ENCODE data around the gene MBIP. TPM values are rescaled to one million over a fixed set of nuclear protein-coding genes. Genes with fewer than 3 reads are reported as not detected.

MBIP gene
- 17.4 and 20.9 TPM in 2 replicates for total RNA-seq

GRCh38 chr14:36320200-36320896 lies at the start of gene MBIP:
Gene MBIP (minus strand): TSS chr14:36320637. CDS start chr14:36320588, 49 bp downstream.
- H3K9me3 ChIP-seq (ENCODE audit: low read depth, low read length), result no peaks in the 10 kb centered on the region
- peak within 1 kb of the TSS; percentile 97 for H3K4me3 ChIP-seq (ENCODE audit: insufficient read depth, low read length)
- peaks cover 27% of the 10 kb centered on the region for H3K4me1 ChIP-seq (ENCODE audit: insufficient read depth, low read length)
- H3K27me3 ChIP-seq (ENCODE audit: insufficient read depth, low read length), result peaks cover 12% of the 10 kb centered on the region
- H3K79me2 ChIP-seq (ENCODE audit: insufficient read depth, low read length), result peaks cover 48% of the 10 kb centered on the region
- TF ChIP-seq CTCF (IDR thresholded peaks at IDR 0.05; ENCODE audit: extremely low read depth, low read depth, low read length), result no peak
- peaks cover 17% of the 10 kb centered on the region for H4K20me1 ChIP-seq (ENCODE audit: insufficient read depth, low read length)
- peak within 1 kb of the TSS; percentile 98 for H2AFZ ChIP-seq (ENCODE audit: low read length)
- H3K27ac ChIP-seq (ENCODE audit: low read depth, low read length), result peak within 1 kb of the TSS; percentile 87
- DNase-seq (ENCODE audit: insufficient read length, low spot score, missing footprints), result peak; percentile 95
- no peaks in the 10 kb centered on the region for H3K36me3 ChIP-seq (ENCODE audit: insufficient read depth, low read length)
- H3K4me2 ChIP-seq (ENCODE audit: insufficient read depth, low read length), result peak within 1 kb of the TSS; percentile 99

- H3K9me3 ChIP-seq (ENCODE audit: low read depth, low read length), result no peaks in the 10 kb centered on the region
- H3K27me3 ChIP-seq (ENCODE audit: insufficient read depth, low read length), result no peaks in the 10 kb centered on the region
- H3K4me2 ChIP-seq (ENCODE audit: insufficient read depth, low read length), result no peak overlapping the region
- H3K36me3 ChIP-seq (ENCODE audit: insufficient read depth, low read length), result no peaks in the 10 kb centered on the region
- H4K20me1 ChIP-seq (ENCODE audit: insufficient read depth, low read length), result no peaks in the 10 kb centered on the region
- H3K4me3 ChIP-seq (ENCODE audit: insufficient read depth, low read length), result no peak overlapping the region
- H3K27ac ChIP-seq (ENCODE audit: low read depth, low read length), result no peak overlapping the region
- no peak for TF ChIP-seq CTCF (IDR thresholded peaks at IDR 0.05; ENCODE audit: extremely low read depth, low read depth, low read length)
- DNase-seq (ENCODE audit: insufficient read length, low spot score, missing footprints), result no peak
- no peak overlapping the region for H2AFZ ChIP-seq (ENCODE audit: low read length)
- no peaks in the 10 kb centered on the region for H3K79me2 ChIP-seq (ENCODE audit: insufficient read depth, low read length)
- H3K4me1 ChIP-seq (ENCODE audit: insufficient read depth, low read length), result no peaks in the 10 kb centered on the region
Measured at GRCh38 chr14:36367985-36368774, 47.7 kb upstream of the MBIP start.

- no peak for TF ChIP-seq CTCF (IDR thresholded peaks at IDR 0.05; ENCODE audit: extremely low read depth, low read depth, low read length)
- Histone ChIP-seq H3K27me3 (ENCODE audit: insufficient read depth, low read length) (no peaks in the 10 kb centered on the region), H3K4me2 (ENCODE audit: insufficient read depth, low read length) (no peak overlapping the region), H3K36me3 (ENCODE audit: insufficient read depth, low read length) (no peaks in the 10 kb centered on the region), H3K4me3 (ENCODE audit: insufficient read depth, low read length) (no peak overlapping the region), H3K4me1 (ENCODE audit: insufficient read depth, low read length) (no peaks in the 10 kb centered on the region), H4K20me1 (ENCODE audit: insufficient read depth, low read length) (no peaks in the 10 kb centered on the region), H3K27ac (ENCODE audit: low read depth, low read length) (no peak overlapping the region), H2AFZ (ENCODE audit: low read length) (no peak overlapping the region), H3K79me2 (ENCODE audit: insufficient read depth, low read length) (no peaks in the 10 kb centered on the region), H3K9me3 (ENCODE audit: low read depth, low read length) (no peaks in the 10 kb centered on the region)
- no peak for DNase-seq (ENCODE audit: insufficient read length, low spot score, missing footprints)
Measured at GRCh38 chr14:36365766-36366165, 45.3 kb upstream of the MBIP start.

- no peak for TF ChIP-seq CTCF (IDR thresholded peaks at IDR 0.05; ENCODE audit: extremely low read depth, low read depth, low read length)
- Histone ChIP-seq H3K4me3 (ENCODE audit: insufficient read depth, low read length) (no peak overlapping the region), H3K36me3 (ENCODE audit: insufficient read depth, low read length) (no peaks in the 10 kb centered on the region), H3K9me3 (ENCODE audit: low read depth, low read length) (no peaks in the 10 kb centered on the region), H3K79me2 (ENCODE audit: insufficient read depth, low read length) (no peaks in the 10 kb centered on the region), H3K4me2 (ENCODE audit: insufficient read depth, low read length) (no peak overlapping the region), H4K20me1 (ENCODE audit: insufficient read depth, low read length) (no peaks in the 10 kb centered on the region), H3K27me3 (ENCODE audit: insufficient read depth, low read length) (no peaks in the 10 kb centered on the region), H3K27ac (ENCODE audit: low read depth, low read length) (no peak overlapping the region), H3K4me1 (ENCODE audit: insufficient read depth, low read length) (no peaks in the 10 kb centered on the region), H2AFZ (ENCODE audit: low read length) (no peak overlapping the region)
- no peak for DNase-seq (ENCODE audit: insufficient read length, low spot score, missing footprints)
Measured at GRCh38 chr14:36363704-36364103, 43.3 kb upstream of the MBIP start.
